Measurements from ENCODE around the gene RBM26.
"Not testable (repeated sequence)": the region's sequence is repeated elsewhere in the genome, so short reads cannot be mapped to it uniquely, and the experiment has no call there.

RBM26 gene

GRCh38 chr13:79360095-79360494, 46.0 kb downstream of the RBM26 start:
- no peak for TF ChIP-seq CTCF (IDR thresholded peaks at IDR 0.05)
- H3K27ac ChIP-seq: no peak overlapping the region

GRCh38 chr13:79359064-79359463, 47.0 kb downstream of the RBM26 start:
- TF ChIP-seq CTCF (IDR thresholded peaks at IDR 0.05): no peak
- no peak for TF ChIP-seq ZFX (IDR thresholded peaks at IDR 0.05; ENCODE audit: borderline replicate concordance)
- no peak overlapping the region for H3K27ac ChIP-seq

DNA sequence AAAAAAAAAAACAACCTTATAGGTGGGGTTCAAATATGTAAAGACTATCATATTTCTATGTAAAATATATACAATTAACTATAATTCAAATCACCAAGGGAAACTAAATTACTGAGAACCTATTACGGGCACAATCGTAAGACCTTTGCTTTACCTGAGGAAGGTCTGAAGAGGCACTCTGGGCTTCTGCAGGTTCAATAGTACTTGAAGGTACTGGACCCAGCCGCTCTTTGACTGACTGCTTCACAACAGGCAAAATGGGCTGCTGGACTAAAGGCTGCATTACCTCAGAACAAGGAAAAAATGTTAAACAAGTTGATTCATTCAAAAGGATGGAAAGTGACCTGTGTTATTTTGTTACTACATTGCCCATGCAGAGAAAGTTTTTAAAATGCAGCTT, 51.8 kb downstream of the RBM26 start:
- no peak overlapping the region for H3K27ac ChIP-seq
- TF ChIP-seq ZFX (IDR thresholded peaks at IDR 0.05; ENCODE audit: borderline replicate concordance) (no peak), CTCF (IDR thresholded peaks at IDR 0.05) (no peak)

DNA sequence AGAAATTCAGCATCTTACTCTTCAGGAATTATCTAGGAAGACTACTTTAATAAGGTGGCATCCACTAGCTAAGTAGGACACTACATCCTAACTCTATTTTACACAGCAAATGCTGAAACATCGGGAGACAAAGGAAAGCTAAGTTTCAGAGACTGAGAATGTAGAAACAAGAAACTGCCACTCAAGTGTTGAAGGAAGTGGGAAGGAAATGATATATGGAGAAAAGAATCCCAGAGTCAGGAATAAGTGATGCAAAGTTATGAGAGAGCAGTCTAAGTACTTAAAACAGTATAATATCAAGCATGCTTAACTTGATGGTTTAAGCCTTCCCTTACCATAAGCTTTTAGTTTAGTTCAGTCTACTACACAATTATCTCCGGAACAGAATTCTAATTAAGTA, 52.4 kb downstream of the RBM26 start:
- TF ChIP-seq ZFX (IDR thresholded peaks at IDR 0.05; ENCODE audit: borderline replicate concordance) (no peak), CTCF (IDR thresholded peaks at IDR 0.05) (no peak)

DNA sequence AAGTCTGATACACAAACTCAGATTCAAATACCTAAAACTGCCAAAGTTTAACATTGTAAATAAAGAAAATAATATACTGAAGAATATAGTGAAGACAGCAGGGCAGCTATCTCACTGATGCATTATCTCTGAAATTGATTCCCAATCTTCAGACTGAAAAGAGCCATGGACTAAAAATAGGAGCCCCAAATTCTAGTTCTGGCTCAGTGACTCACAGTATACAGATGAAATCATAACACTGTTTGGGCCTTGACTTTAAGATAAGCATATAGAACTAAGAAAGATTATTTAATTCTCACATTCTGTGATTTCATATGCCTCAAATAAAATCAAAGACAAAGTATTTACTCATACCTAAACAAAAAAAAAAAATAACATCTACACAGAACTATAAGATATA, 53.9 kb downstream of the RBM26 start:
- H3K27ac ChIP-seq: no peak overlapping the region
- no peak for TF ChIP-seq ZFX (IDR thresholded peaks at IDR 0.05; ENCODE audit: borderline replicate concordance)
- no peak for TF ChIP-seq CTCF (IDR thresholded peaks at IDR 0.05)

More for the DNA sequence above, 52.4 kb downstream of the RBM26 start:
- H3K27ac ChIP-seq: no peak overlapping the region

DNA sequence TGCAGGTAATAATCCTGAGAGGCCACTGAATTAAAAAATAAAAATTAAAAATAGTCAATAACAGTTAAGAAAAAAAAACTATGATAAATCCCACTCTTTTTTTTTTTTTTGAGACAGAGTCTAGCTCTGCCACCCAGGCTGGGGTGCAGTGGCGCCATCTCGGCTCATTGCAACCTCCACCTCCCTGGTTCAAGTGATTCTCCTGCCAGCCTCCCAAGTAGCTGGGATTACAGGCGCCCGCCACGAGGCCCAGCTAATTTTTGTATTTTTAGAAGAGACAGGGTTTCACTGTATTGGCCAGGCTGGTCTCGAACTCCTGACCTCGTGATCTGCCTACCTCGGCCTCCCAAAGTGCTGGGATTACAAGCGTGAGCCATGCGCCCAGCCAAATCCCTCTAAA, 56.4 kb downstream of the RBM26 start:
- not testable (repeated sequence) for H3K27ac ChIP-seq

DNA sequence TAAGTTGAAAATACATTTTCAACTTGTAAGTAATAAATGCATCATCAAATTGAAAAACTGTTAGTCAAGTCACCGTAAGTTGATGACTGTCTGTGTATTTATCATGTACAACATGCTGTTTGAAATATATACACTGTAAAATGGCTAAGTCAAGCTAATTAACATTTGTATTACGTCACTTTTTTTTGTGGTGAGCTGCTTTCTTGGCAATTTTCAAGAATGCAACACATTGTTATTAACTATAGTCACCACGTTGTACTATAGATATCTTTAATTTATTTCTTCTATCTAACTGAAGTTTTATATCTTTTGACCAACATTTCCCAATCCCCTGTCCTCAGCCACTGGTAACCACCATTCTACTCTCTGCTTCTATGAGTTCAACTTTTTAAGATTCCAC, 57.0 kb downstream of the RBM26 start:
- no peak overlapping the region for H3K27ac ChIP-seq
- TF ChIP-seq ZFX (IDR thresholded peaks at IDR 0.05; ENCODE audit: borderline replicate concordance): no peak
- no peak for TF ChIP-seq CTCF (IDR thresholded peaks at IDR 0.05)

- H3K27ac ChIP-seq: no peak overlapping the region
- no peak for TF ChIP-seq CTCF (IDR thresholded peaks at IDR 0.05)
- no peak for TF ChIP-seq ZFX (IDR thresholded peaks at IDR 0.05; ENCODE audit: borderline replicate concordance)
Measured at GRCh38 chr13:79346300-79346914, 59.6 kb downstream of the RBM26 start.
